Activated CD4-positive, CD25-positive, alpha-beta regulatory T cell treated with anti-CD3 and anti-CD28 coated beads, Interleukin-2, amount 50 U/mL, for 16 hours (primary cell): Measurements from ENCODE around the gene PSORS1C1.
"Not testable (repeated sequence)": the region's sequence is repeated elsewhere in the genome, so short reads cannot be mapped to it uniquely, and the experiment has no call there.

Experiments
- DNase-seq: peaks from one replicate; pipeline ENCODE4 v3.0.0-alpha.2; 2020; ENCODE audit warnings: low read depth, low spot score

PSORS1C1 gene, protein sequence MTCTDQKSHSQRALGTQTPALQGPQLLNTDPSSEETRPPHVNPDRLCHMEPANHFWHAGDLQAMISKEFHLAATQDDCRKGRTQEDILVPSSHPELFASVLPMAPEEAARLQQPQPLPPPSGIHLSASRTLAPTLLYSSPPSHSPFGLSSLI

GRCh38 chr6:31114541-31114878, at the start of gene PSORS1C1:
Gene PSORS1C1 (plus strand): TSS chr6:31114800. CDS start chr6:31129633, 14,833 bp downstream.
- no peak for DNase-seq

DNA sequence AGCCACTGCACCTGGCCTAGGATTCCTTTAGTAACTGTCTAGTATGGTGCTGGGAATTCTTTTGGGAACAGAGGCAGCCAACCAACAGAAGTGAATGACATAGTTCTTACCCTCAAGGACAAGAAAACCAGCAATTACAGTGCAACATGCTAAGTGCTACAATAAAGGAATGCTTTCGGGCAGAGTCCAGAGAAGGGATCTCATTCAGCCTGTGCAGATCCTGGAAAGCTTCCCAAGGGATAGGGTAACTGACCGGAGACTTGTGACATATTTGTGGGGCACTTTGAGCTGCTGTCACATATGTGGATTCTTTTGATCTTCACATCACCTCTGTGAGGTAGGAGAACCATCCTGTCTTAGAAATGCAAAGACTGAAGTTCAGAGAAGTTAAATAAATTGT, 49.0 kb upstream of the PSORS1C1 start:
- no peak for DNase-seq

- not testable (repeated sequence) for DNase-seq
These were observed 47.6 kb upstream of the PSORS1C1 start for GRCh38 chr6:31067028-31067427.

DNA sequence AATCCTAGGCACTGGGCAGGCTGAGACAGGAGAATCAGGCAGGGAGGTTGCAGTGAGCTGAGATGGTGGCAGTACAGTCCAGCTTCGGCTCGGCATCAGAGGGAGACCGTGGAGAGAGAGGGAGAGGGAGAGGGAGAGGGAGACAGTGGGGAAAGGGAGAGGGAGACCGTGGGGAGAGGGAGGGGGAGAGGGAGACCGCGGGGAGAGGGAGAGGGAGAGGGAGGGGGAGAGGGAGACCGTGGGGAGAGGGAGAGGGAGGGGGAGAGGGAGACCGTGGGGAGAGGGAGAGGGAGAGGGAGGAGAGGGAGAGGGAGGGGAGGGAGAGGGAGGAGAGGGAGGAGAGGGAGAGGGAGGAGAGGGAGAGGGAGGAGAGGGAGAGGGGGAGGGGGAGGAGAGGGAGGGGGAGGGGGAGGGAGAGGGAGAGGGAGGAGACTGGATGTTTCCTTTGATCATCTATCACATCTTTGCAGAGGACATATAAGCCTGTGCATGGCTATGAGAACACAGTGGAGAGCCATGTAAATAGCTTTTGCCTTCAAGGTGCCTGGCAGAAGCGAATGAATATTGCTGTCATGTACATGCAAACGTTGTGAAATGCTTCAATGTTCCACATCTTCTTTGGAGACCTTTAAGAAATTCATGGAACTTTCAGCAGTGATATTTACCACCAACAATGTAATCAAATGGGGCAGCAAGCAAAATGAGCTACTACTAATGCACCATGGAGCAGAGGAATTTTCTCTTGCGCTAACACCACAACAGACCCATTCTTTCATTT, 46.5 kb upstream of the PSORS1C1 start:
- not testable (repeated sequence) for DNase-seq

GRCh38 chr6:31068669-31069340, 45.8 kb upstream of the PSORS1C1 start:
- peak; percentile 42 for DNase-seq

DNA sequence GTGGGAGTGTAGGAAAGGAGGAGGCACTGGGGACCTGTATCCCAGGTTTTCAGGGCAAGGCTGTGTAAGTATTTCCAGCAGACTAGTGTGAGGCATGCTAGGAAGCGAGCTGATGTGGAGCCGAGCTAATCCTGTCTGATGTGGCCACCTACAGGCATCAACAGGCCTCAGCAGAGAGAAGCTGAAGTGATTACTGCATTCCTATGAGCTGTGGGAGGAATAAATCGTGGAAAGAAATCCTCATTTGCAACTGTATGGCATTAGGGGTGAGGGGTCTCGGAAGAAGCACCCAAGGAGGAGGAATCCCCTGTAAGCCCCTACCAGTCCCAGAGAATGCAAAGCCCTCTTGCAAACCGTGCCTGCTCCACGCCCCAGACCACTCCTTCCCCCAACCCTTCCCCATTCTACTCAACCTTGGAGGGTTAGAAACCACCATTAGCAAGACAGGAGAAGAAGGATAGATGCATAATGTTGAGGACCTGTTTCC, 43.8 kb upstream of the PSORS1C1 start:
- DNase-seq = no peak

- no peak for DNase-seq
These were observed 40.2 kb upstream of the PSORS1C1 start for GRCh38 chr6:31074401-31074800.

- no peak for DNase-seq
These were observed 39.1 kb upstream of the PSORS1C1 start for GRCh38 chr6:31075528-31075927.

DNA sequence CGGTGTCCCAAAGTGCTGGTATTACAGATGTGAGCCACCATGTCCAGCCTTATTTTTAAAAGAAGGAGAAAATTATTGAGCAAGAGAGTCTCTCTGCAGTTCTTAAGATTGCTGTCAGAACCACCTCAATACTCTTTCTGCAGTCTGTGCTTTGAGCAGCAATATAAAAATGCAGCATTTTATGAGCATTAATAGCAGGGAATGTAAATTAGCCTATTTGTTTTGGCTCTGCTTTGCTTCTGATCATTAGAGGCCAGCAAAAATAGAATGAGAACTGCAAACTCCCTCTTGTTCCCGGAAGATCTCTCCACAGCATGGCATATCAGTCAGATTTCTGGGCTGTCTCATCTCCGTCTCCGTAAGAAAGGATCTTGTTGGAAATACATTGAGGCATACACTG, 38.0 kb upstream of the PSORS1C1 start:
- no peak for DNase-seq

- DNase-seq = peak; percentile 38
These were observed 34.8 kb upstream of the PSORS1C1 start for GRCh38 chr6:31079656-31080261.

- DNase-seq = no peak
These were observed 32.7 kb upstream of the PSORS1C1 start for GRCh38 chr6:31081872-31082271.

DNA sequence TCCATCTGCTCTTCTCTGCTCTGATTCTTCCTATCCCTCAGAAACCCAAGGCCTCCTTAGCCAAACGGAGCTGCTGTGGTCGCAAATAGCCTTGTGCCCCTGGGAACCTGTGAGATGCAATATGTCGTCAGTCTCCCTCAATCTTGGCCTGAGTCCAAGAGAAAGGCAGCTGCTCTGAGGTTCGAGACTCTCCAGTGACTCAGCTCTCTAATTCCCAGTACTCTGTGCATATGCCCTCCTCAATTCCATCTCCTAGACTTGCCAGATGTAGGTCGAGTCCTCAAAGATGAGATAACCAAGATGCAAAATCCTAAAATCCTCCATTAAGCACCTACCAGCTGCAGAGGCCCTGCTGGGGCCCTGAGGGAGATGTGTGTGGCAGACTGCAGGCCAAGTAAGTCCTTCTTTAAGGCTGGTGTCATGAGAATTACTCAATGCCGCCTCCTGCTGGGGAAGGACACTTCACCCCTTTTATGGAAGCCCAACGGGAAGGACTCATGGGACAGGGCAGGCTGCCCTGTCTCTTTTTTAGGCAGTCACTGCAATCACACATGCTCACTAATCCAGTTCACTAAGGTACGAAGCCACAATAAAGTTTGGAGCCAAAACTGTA, 30.8 kb upstream of the PSORS1C1 start:
- DNase-seq = no peak

DNA sequence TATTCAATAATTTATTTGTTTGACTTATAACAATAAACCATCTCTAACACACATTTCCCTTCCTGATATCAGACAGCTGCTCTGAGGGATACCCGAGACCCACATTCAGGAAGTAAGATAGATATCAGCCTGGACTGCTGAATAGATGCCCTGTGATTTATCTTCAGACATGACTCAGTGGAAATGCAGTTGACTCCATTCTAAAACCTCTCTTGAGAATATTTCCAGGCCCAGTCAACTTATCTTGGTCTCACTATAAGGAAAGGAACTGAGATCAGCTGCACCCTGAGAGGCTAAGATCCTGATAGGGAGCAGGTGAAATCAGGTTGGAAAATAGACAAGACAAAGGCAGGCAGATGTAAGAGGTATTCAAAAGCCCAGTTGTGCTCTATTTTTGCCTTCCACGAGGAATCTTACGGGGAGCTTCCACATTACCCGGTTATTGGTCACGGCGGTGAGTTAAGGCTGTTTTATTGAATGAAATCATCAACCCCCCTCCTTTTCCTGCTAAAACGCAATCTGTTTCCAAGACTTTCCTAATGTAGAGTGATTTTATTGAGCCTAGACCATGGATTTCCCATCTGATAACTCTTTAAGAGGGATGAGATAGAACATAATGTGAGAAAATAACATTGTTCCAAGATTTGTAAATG, 27.7 kb upstream of the PSORS1C1 start:
- DNase-seq = no peak

- peak; percentile 84 for DNase-seq
These were observed 27.0 kb upstream of the PSORS1C1 start for GRCh38 chr6:31087494-31088089.

GRCh38 chr6:31090275-31090972, 24.2 kb upstream of the PSORS1C1 start:
- DNase-seq = no peak

- DNase-seq = no peak
These were observed 23.6 kb upstream of the PSORS1C1 start for GRCh38 chr6:31090973-31091364.

DNA sequence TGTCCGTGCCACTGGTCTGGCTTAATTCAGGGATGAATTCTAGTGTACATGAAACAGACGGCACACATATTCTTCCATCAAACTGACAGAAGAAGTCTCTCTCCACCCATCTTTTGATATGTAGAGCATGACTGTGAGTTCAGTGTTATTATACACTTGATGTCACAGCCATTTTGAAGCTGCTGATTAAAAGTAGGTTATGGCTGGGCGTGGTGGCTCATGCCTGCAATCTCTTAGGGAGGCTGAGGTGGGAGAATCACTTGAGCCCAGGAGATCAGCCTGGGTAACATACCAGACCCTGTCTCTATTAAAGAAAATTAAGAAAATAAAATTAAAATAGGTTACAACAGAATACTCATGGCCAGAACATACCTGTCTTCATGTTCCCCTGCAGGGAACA, 22.9 kb upstream of the PSORS1C1 start:
- DNase-seq = no peak

DNA sequence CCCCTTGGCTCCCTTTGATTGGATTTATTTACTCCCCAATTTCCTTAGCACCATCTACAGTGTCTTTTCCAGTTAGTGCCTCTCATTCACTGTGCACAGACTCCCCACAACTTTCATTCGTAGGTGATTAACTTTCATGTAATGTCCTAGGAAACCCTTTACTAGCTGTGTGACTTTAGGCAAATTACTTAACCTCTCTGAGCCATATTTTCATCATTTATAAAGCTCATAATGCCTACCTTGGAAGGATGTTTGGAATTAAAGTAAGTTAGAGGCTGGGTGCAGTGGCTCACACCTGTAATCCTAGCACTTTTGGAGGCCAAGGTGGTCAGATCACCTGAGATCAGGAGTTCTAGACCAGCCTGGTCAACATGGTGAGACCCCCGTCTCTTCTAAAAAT, 22.4 kb upstream of the PSORS1C1 start:
- no peak for DNase-seq

DNA sequence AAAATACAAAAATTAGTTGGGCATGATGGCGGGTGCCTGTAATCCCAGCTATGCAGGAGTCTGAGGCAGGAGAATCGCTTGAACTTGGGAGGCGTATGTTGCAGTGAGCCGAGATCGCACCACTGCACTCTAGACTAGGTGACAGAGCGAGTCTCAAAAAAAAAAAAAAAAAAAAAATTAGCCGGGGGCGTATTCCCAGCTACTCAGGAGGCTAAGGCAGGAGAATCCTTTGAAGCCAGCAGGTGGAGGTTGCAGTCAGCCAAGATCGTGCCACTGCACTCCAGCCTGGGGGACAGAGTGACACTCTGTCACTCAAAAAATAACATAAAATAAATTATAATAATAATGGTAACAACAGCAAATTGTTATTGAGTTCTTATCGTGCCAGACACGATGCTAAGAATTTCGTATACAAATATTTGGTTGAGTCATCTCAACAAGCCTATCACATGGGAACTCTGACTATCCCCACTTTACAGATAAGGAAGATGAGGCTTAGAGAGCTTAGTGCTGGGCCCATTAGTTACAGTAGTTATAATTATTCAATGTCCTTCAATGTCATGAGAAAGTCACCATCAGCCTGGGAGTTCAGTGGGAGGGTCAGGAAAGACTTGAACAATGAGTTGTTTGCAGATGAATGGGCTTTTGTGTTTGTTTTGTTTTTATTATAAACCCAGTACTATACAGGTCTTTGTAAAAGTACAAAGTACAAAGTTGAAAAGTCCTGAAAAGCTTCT, 21.7 kb upstream of the PSORS1C1 start:
- no peak for DNase-seq
